ENCODE results near the gene ARL5A.

GRCh38 chr2:151776367-151776766 is 51.9 kb downstream of the ARL5A start:
- TF ChIP-seq CTCF (IDR thresholded peaks at IDR 0.05) (no peak), EP300 (IDR thresholded peaks at IDR 0.05) (no peak), POLR2A (IDR thresholded peaks at IDR 0.05) (no peak)

All from stomach (tissue), 4 donors.